Panc1 (cell line): Measurements from ENCODE around the gene PXN.
"Not testable (repeated sequence)": the region's sequence is repeated elsewhere in the genome, so short reads cannot be mapped to it uniquely, and the experiment has no call there.

Experiments
- POLR2AphosphoS5 ChIP-seq: IDR thresholded peaks from 2 replicates; pipeline ENCODE4 v1.6.1; 2012; ENCODE audit warnings: mild to moderate bottlenecking, low read depth, low read length, moderate library complexity
- REST ChIP-seq, 2 experiments: IDR thresholded peaks; 2 replicates each; pipeline ENCODE4 v1.6.1; 2011 to 2012; ENCODE audit warnings: low read depth in 2 of 2, control low read depth in 1 of 2, low read length in 1 of 2, mild to moderate bottlenecking in 1 of 2, moderate library complexity in 1 of 2; ENCODE audit not compliant: insufficient read depth in 1 of 2
- SIN3A ChIP-seq: IDR thresholded peaks from 2 replicates; pipeline ENCODE4 v1.6.1; 2012; ENCODE audit warnings: low read depth, mild to moderate bottlenecking, low read length, moderate library complexity, borderline replicate concordance; ENCODE audit not compliant: insufficient read depth
- TCF7L2 ChIP-seq: IDR thresholded peaks from 2 replicates; pipeline ENCODE4 v1.6.1; 2011; ENCODE audit warnings: mild to moderate bottlenecking, low read depth, low read length, inconsistent platforms
- TF ChIP-seq, protein P1 (sequence below): fragments of 450-650 bp; IDR thresholded peaks from 2 replicates; pipeline ENCODE4 v1.5.1; 2017; ENCODE audit warnings: mild to moderate bottlenecking

DNA sequence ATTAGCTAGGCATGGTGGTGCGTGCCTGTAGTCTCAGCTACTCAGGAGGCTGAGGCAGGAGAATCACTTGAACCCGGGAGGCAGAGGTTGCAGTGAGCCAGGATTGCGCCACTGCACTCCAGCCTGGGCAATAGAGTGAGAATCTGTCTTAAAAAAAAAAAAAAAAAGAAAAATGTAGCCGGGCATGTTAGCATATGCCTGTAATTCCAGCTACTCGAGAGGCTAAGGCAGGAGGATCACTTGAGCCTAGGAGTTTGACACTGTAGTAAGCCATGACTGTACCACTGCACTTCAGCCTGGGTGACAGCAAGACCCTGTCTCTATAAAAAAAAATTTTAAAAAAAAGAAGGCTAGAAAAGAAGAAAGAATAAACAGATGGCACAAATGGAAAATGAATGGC is 18.8 kb downstream of the PXN start:
- TF ChIP-seq, protein P1, sequence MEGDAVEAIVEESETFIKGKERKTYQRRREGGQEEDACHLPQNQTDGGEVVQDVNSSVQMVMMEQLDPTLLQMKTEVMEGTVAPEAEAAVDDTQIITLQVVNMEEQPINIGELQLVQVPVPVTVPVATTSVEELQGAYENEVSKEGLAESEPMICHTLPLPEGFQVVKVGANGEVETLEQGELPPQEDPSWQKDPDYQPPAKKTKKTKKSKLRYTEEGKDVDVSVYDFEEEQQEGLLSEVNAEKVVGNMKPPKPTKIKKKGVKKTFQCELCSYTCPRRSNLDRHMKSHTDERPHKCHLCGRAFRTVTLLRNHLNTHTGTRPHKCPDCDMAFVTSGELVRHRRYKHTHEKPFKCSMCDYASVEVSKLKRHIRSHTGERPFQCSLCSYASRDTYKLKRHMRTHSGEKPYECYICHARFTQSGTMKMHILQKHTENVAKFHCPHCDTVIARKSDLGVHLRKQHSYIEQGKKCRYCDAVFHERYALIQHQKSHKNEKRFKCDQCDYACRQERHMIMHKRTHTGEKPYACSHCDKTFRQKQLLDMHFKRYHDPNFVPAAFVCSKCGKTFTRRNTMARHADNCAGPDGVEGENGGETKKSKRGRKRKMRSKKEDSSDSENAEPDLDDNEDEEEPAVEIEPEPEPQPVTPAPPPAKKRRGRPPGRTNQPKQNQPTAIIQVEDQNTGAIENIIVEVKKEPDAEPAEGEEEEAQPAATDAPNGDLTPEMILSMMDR, result not testable (repeated sequence)
- TF ChIP-seq REST (IDR thresholded peaks at IDR 0.05; ENCODE audit: insufficient read depth in 1 of 2, low read depth in 2 of 2, low read length in 1 of 2); SIN3A; POLR2AphosphoS5; TCF7L2: not testable (repeated sequence)
